ENCODE measurements around the gene BHLHE23. TPM values are rescaled to one million over a fixed set of nuclear protein-coding genes. Genes with fewer than 3 reads are reported as not detected.

The BHLHE23 gene
- total RNA-seq, 1 donor from 2014 or later: not detected

DNA sequence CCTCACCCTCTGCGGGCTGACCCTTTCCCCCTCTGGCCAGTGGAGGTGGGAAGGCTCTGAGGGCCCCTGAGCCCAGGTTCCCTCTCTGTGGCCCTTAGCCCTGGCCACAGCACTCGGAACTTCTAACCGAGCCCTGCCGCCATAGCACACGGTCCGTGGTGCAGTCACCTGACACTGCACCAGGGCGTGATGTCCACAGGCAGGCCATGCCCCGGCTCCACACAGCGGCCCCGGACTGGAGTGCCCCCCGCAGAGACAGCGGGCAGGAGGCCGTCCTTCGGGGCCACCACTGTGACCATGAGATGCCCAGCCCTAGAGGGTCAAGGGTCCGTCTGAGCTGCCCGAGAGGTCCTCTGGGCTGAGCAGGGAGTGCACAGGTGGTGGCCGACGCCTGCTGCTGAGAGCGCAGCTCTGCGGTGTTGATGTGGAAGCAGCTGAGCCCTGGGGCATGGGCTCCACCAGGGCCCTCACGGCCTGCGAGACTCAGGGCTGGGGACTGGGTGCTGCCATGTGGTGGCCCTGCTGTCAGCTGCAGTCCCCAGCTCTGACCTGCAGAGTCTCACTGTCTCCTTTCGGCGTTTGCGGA lies 11.2 kb upstream of the BHLHE23 start:
- H3K9me3 ChIP-seq (ENCODE audit: low read depth): peaks cover 5% of the 10 kb centered on the region
- no peak overlapping the region for H3K27ac ChIP-seq
- peaks cover 35% of the 10 kb centered on the region for H3K4me1 Mint-ChIP-seq
- H3K27ac Mint-ChIP-seq: no peak overlapping the region
- H3K36me3 Mint-ChIP-seq: peaks cover 4% of the 10 kb centered on the region
- H3K36me3 ChIP-seq: no peaks in the 10 kb centered on the region
- H3K4me1 ChIP-seq: peaks cover 13% of the 10 kb centered on the region
- no peak overlapping the region for H3K4me2 ChIP-seq
- no peak overlapping the region for H3K4me3 ChIP-seq
- H3K9ac ChIP-seq: no peak overlapping the region
- no peak for TF ChIP-seq EZH2 (IDR thresholded peaks at IDR 0.05)
- no peak for TF ChIP-seq CTCF (IDR thresholded peaks at IDR 0.05)
- TF ChIP-seq EZH2phosphoT487 (IDR thresholded peaks at IDR 0.05): no peak
- peaks cover 15% of the 10 kb centered on the region for H3K27me3 ChIP-seq
- H3K9me3 Mint-ChIP-seq: peaks cover 24% of the 10 kb centered on the region
- peaks cover 15% of the 10 kb centered on the region for H3F3A ChIP-seq (ENCODE audit: low read depth)
- H2AFZ ChIP-seq (replicated peaks): no peak overlapping the region
- peaks cover 30% of the 10 kb centered on the region for H3K27me3 Mint-ChIP-seq (ENCODE audit: insufficient read depth, low read depth)
- H3K4me3 Mint-ChIP-seq: no peak overlapping the region
- H3K79me2 ChIP-seq (ENCODE audit: low read depth): no peaks in the 10 kb centered on the region
- no peaks in the 10 kb centered on the region for H4K20me1 ChIP-seq (ENCODE audit: low read depth)
- DNase-seq (ENCODE audit: low spot score): no peak

DNA sequence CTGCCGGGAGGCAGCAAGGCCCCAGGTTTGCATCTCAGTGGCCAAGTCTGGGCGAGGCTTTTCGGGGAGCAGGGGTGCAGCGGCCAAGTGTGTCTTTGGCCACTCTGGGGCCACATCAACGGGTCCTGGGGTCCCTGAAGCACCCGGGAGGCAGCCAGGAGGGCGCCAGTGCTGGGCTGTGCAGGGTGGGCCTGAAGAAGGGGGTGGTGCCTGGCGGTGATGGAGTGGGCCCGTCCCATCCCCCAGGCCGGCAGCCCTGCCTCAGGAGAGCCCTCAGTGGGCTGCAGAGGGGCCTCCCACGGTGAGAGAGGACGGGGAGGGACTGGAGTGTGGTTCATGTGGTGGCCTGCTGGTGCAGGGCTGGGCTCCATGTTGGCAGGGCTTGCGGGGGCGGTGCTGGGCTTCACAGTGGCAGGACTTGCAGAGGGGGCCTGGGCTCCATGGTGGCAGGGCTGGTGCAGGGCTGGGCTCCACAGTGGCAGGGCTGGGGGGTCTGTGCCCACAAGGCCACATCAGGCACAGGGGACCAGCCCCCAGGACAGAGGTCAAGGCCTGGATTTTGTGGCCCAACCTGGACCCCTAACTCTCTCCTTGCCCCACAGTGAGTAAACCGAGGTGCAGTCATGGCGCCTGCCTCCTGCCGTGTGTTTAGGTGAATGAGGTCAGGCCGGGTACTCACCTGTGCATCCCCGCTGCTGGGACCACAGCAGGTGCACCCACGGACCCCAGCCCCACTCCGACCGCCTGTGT lies 10.5 kb upstream of the BHLHE23 start:
- Histone ChIP-seq H3K9ac (no peak overlapping the region), H2AFZ (replicated peaks) (no peak overlapping the region), H3K27ac (no peak overlapping the region), H3K79me2 (ENCODE audit: low read depth) (no peaks in the 10 kb centered on the region), H3K36me3 (no peaks in the 10 kb centered on the region), H3K4me1 (peaks cover 13% of the 10 kb centered on the region), H3F3A (ENCODE audit: low read depth) (peaks cover 15% of the 10 kb centered on the region), H3K4me2 (no peak overlapping the region), H4K20me1 (ENCODE audit: low read depth) (no peaks in the 10 kb centered on the region), H3K27me3 (peaks cover 22% of the 10 kb centered on the region), H3K4me3 (no peak overlapping the region), H3K9me3 (ENCODE audit: low read depth) (peaks cover 5% of the 10 kb centered on the region)
- Mint-ChIP-seq H3K4me1 (peaks cover 32% of the 10 kb centered on the region), H3K27ac (no peak overlapping the region), H3K27me3 (ENCODE audit: insufficient read depth, low read depth) (peaks cover 36% of the 10 kb centered on the region), H3K4me3 (no peak overlapping the region), H3K36me3 (peaks cover 5% of the 10 kb centered on the region), H3K9me3 (peaks cover 28% of the 10 kb centered on the region)
- TF ChIP-seq EZH2 (IDR thresholded peaks at IDR 0.05) (no peak), EZH2phosphoT487 (IDR thresholded peaks at IDR 0.05) (no peak), CTCF (IDR thresholded peaks at IDR 0.05) (no peak)
- DNase-seq (ENCODE audit: low spot score): no peak

GRCh38 chr20:63016514-63017075 lies 9.8 kb upstream of the BHLHE23 start:
- Histone ChIP-seq H3K27ac (no peak overlapping the region), H2AFZ (replicated peaks) (no peak overlapping the region), H3K4me2 (no peak overlapping the region), H3F3A (ENCODE audit: low read depth) (peaks cover 15% of the 10 kb centered on the region), H3K4me1 (peaks cover 13% of the 10 kb centered on the region), H3K9me3 (ENCODE audit: low read depth) (peaks cover 5% of the 10 kb centered on the region), H3K27me3 (peaks cover 28% of the 10 kb centered on the region), H4K20me1 (ENCODE audit: low read depth) (no peaks in the 10 kb centered on the region), H3K4me3 (no peak overlapping the region), H3K79me2 (ENCODE audit: low read depth) (no peaks in the 10 kb centered on the region), H3K36me3 (no peaks in the 10 kb centered on the region), H3K9ac (no peak overlapping the region)
- Mint-ChIP-seq H3K27me3 (ENCODE audit: insufficient read depth, low read depth) (peaks cover 38% of the 10 kb centered on the region), H3K36me3 (peaks cover 5% of the 10 kb centered on the region), H3K4me1 (peaks cover 29% of the 10 kb centered on the region), H3K27ac (peak overlapping the region; percentile 76), H3K9me3 (peaks cover 31% of the 10 kb centered on the region), H3K4me3 (peak overlapping the region; percentile 70)
- TF ChIP-seq EZH2 (IDR thresholded peaks at IDR 0.05) (no peak), CTCF (IDR thresholded peaks at IDR 0.05) (no peak), EZH2phosphoT487 (IDR thresholded peaks at IDR 0.05) (no peak)
- no peak for DNase-seq (ENCODE audit: low spot score)
